B cell (primary cell): ENCODE data around the gene USP21. TPM values are rescaled to one million over a fixed set of nuclear protein-coding genes. Genes with fewer than 3 reads are reported as not detected.
A peak's percentile ranks its signal among the peaks of the same experiment; 100 is the strongest.

Source experiments
- ATAC-seq: fragments of 200-7000 bp; cut with Tn5 transposase; one replicate; pipeline ENCODE4 v1.10.0; 2021; ENCODE audit warnings: low read depth, mild to moderate bottlenecking, moderate number of reproducible peaks, moderate library complexity
- CTCF ChIA-PET: fragments of 350-600 bp; sonication (Branson Sonifier 250); formaldehyde crosslinking; loops from one replicate; lab custom pipeline; 2021; ENCODE audit warnings: antibody characterized with exemption, inconsistent platforms; lab: Charles Lee
- POLR2A ChIA-PET: fragments of 350-600 bp; sonication (Branson Sonifier 250); formaldehyde crosslinking; loops from one replicate; lab custom pipeline; 2021; ENCODE audit warnings: antibody characterized with exemption; lab: Charles Lee
- DNase-seq: peaks from one replicate; pipeline ENCODE4 v3.0.0; 2013
- H2AFZ ChIP-seq: 2 replicates; pipeline ENCODE4 v1.6.1; 2012; ENCODE audit warnings: mild to moderate bottlenecking, low read depth, low read length; ENCODE audit not compliant: insufficient read depth, poor library complexity, severe bottlenecking
- H3K27ac ChIP-seq, 2 donors: 1 replicate in 1 of 2; 2 replicates in 1 of 2; pipeline ENCODE4 v1.5.1; 2012 to 2013; ENCODE audit warnings: low read length in 2 of 2, mild to moderate bottlenecking in 2 of 2, moderate library complexity in 1 of 2
- H3K27me3 ChIP-seq, 4 experiments: fragments of 200-600 bp in 1 of 4; sonication (generic) in 1 of 4; replicated peaks in 1 of 4; 1 replicate in 2 of 4; 2 replicates in 2 of 4; pipeline versions ENCODE4 v1.6.1 to v1.7.0; 2013 to 2016; ENCODE audit warnings: low read length in 3 of 4, mild to moderate bottlenecking in 2 of 4, mixed read lengths in 1 of 4, moderate library complexity in 1 of 4; ENCODE audit not compliant: insufficient read depth in 4 of 4, control insufficient read depth in 3 of 4; ENCODE audit errors: control extremely low read depth in 1 of 4
- H3K36me3 ChIP-seq, 2 experiments: replicated peaks in 1 of 2; 1 replicate in 1 of 2; 2 replicates in 1 of 2; pipeline versions ENCODE4 v1.6.1 to v1.7.1; 2013; ENCODE audit warnings: low read length in 1 of 2; ENCODE audit not compliant: insufficient read depth in 2 of 2, control insufficient read depth in 1 of 2; ENCODE audit errors: control extremely low read depth in 1 of 2, extremely low read depth in 1 of 2
- H3K4me1 ChIP-seq, 2 donors: fragments of 200-600 bp in 1 of 2; sonication (generic) in 1 of 2; 1 replicate in 1 of 2; 2 replicates in 1 of 2; pipeline versions ENCODE4 v1.5.1 to v1.6.1; 2013 to 2017; ENCODE audit warnings: low read length in 2 of 2; ENCODE audit not compliant: control insufficient read depth in 2 of 2, insufficient read depth in 2 of 2
- H3K4me2 ChIP-seq: replicated peaks from 2 replicates; pipeline ENCODE3; 2012; ENCODE audit warnings: mild to moderate bottlenecking, low read depth, low read length; ENCODE audit not compliant: poor library complexity, severe bottlenecking
- H3K4me3 ChIP-seq, 5 experiments: fragments of 200-600 bp in 1 of 5; sonication (generic) in 1 of 5; 1 replicate in 3 of 5; 2 replicates in 2 of 5; pipeline versions ENCODE4 v1.5.1 to v1.7.0; 2011 to 2016; ENCODE audit warnings: low read length in 4 of 5, mild to moderate bottlenecking in 4 of 5, low read depth in 2 of 5, control low read depth in 1 of 5, moderate library complexity in 1 of 5; ENCODE audit not compliant: insufficient read depth in 1 of 5; ENCODE audit errors: control extremely low read depth in 1 of 5, extremely low read depth in 1 of 5
- H3K79me2 ChIP-seq: fragments of 200-600 bp; sonication (generic); one replicate; pipeline ENCODE4 v1.6.0; 2016; ENCODE audit warnings: low read length; ENCODE audit not compliant: control insufficient read depth, insufficient read depth
- H3K9ac ChIP-seq: fragments of 200-600 bp; sonication (generic); 2 replicates; pipeline ENCODE4 v1.6.1; 2017; ENCODE audit warnings: mild to moderate bottlenecking, low read length, moderate library complexity
- H3K9me3 ChIP-seq, 3 donors: one replicate each; pipeline versions ENCODE4 v1.6.1 to v1.7.1; 2013; ENCODE audit warnings: low read length in 2 of 3; ENCODE audit not compliant: control insufficient read depth in 2 of 3, insufficient read depth in 1 of 3; ENCODE audit errors: control extremely low read depth in 1 of 3
- H4K20me1 ChIP-seq: 2 replicates; pipeline ENCODE4 v1.6.0; 2012; ENCODE audit warnings: mild to moderate bottlenecking, low read length; ENCODE audit not compliant: insufficient read depth, control insufficient read depth, poor library complexity, severe bottlenecking
- H3K27ac Mint-ChIP-seq: one replicate; pipeline ENCODE4 v1.8.0; 2021; ENCODE audit warnings: mixed read lengths
- H3K27me3 Mint-ChIP-seq: one replicate; pipeline ENCODE4 v1.8.0; 2021; ENCODE audit warnings: mixed read lengths
- H3K4me1 Mint-ChIP-seq: one replicate; pipeline ENCODE4 v1.8.0; 2021; ENCODE audit warnings: mixed read lengths
- H3K4me3 Mint-ChIP-seq: one replicate; pipeline ENCODE4 v1.8.0; 2021; ENCODE audit warnings: mixed read lengths
- H3K9me3 Mint-ChIP-seq: one replicate; pipeline ENCODE4 v1.8.0; 2022; ENCODE audit warnings: mixed read lengths; ENCODE audit not compliant: insufficient read depth
- EZH2 ChIP-seq: IDR thresholded peaks from 2 replicates; pipeline ENCODE4 v1.6.1; 2012; ENCODE audit warnings: borderline replicate concordance, low read depth, mild to moderate bottlenecking, moderate library complexity, low read length; ENCODE audit not compliant: insufficient read depth, poor library complexity, severe bottlenecking
- WGBS: methylation state at CpG from one replicate; pipeline ENCODE4 v1.1.5; 2013; ENCODE audit warnings: missing lambda C conversion rate; ENCODE audit not compliant: insufficient coverage; 5-methylcytosine and 5-hydroxymethylcytosine counted together
- intact Hi-C: fragments of 100-400 bp; cut with micrococcal nuclease; formaldehyde crosslinking; loops from one replicate; pipeline ENCODE4 v1.10.0; 2022
- polyA plus RNA-seq: library from polyadenylated mRNA; depleted of rRNA; stranded (reverse); fragments of >200 nt; gene quantifications from 2 replicates; pipeline ENCODE4 v1.2.3, GENCODE V29; 2012
- total RNA-seq, 2 donors: library from RNA; stranded (reverse); fragments of 120-200 nt in 1 of 2; gene quantifications; 1 replicate in 1 of 2; 2 replicates in 1 of 2; pipeline versions ENCODE4 v1.2.3 to v1.2.4, GENCODE V29; 2013 to 2022
- TF ChIP-seq, protein P1 (sequence below): fragments of 200-600 bp; IDR thresholded peaks from one replicate; pipeline ENCODE4 v1.8.0; 2022; ENCODE audit warnings: antibody characterized with exemption, mild to moderate bottlenecking

USP21 gene
- total and polyA plus RNA-seq, 2 donors (not counting 1 experiment from before 2014, with no cell fraction given) = 53.3 to 81.6 TPM

DNA sequence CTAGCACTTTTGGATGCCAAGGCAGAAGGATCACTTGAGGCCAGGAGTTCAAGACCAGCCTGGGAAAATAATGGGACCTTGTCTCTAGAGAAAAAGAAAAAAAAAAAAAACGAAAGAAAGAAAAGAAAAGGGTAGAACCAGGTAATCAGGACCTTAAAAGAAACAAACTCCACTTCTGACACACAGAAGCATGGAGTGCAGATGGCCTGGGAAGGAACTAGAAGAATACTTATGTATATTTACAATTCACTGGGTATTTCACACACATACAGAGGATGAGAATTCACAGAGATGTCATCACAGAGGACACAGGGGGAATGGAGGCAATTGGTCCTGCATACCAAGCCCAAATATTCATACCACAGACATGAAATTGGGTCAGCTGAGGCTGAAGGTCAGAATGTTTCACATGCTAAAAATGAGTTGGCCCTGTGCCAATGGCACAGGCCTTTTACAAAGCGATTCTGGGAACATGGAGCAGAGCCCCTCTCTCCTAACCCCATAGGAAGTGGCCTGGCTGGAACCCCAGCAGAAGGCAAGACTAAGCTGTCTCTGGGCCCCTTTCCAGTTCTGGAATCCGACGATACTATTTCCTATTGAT lies 13.6 kb downstream of the USP21 start:
- POLR2A ChIA-PET = no interaction called here

DNA sequence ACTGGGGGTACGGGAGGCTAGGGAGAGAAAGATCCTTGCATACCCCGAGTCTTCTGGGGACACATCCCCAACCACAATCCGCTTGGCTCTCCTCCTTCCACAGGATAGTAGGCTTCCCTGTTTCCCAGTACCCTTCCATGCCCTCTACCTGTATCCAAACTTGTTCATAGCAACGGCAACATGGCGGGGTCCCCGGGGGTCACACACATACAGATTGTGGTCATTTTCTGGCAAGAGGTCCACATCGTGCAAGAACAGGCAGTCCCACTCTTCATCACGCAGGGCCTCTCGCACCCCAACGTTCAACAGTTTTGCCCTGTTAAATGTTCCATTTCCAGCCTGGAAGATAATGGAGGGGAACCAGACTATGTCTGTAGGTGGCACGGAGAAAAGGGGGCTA lies 14.4 kb downstream of the USP21 start:
- Histone ChIP-seq H3K9me3 (no peaks in the 10 kb centered on the region), H3K4me1 (peaks cover 25 to 32% of the 10 kb centered on the region in 2 donors), H3K36me3 (peaks cover 3 to 66% of the 10 kb centered on the region in 2 experiments), H3K27me3 (no peaks in the 10 kb centered on the region), H3K4me2 (no peak overlapping the region), H2AFZ (no peak overlapping the region), H3K27ac (no peak overlapping the region), H3K9ac (no peak overlapping the region), H3K79me2 (peaks cover 33% of the 10 kb centered on the region), H3K4me3 (no peak overlapping the region), H4K20me1 (peaks cover 14% of the 10 kb centered on the region)
- Mint-ChIP-seq H3K27ac (peak overlapping the region; percentile 10), H3K9me3 (no peaks in the 10 kb centered on the region), H3K27me3 (no peaks in the 10 kb centered on the region), H3K4me3 (no peak overlapping the region), H3K4me1 (peaks cover 46% of the 10 kb centered on the region)
- TF ChIP-seq EZH2 = no peak
- TF ChIP-seq, protein P1, sequence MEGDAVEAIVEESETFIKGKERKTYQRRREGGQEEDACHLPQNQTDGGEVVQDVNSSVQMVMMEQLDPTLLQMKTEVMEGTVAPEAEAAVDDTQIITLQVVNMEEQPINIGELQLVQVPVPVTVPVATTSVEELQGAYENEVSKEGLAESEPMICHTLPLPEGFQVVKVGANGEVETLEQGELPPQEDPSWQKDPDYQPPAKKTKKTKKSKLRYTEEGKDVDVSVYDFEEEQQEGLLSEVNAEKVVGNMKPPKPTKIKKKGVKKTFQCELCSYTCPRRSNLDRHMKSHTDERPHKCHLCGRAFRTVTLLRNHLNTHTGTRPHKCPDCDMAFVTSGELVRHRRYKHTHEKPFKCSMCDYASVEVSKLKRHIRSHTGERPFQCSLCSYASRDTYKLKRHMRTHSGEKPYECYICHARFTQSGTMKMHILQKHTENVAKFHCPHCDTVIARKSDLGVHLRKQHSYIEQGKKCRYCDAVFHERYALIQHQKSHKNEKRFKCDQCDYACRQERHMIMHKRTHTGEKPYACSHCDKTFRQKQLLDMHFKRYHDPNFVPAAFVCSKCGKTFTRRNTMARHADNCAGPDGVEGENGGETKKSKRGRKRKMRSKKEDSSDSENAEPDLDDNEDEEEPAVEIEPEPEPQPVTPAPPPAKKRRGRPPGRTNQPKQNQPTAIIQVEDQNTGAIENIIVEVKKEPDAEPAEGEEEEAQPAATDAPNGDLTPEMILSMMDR = no peak
- intact Hi-C loops = no loop called here
- ChIA-PET POLR2A (no interaction called here), CTCF (no interaction called here)
- DNase-seq = no peak
- ATAC-seq = no peak
- 97% methylated on average over 9 of the region's 11 CpGs for WGBS

More for the DNA sequence above, 13.6 kb downstream of the USP21 start:
- Mint-ChIP-seq H3K9me3 (no peaks in the 10 kb centered on the region), H3K4me1 (peaks cover 45% of the 10 kb centered on the region), H3K4me3 (no peak overlapping the region), H3K27me3 (no peaks in the 10 kb centered on the region), H3K27ac (no peak overlapping the region)
- Histone ChIP-seq H3K36me3 (peaks cover 3 to 66% of the 10 kb centered on the region in 2 experiments), H2AFZ (no peak overlapping the region), H3K9me3 (no peaks in the 10 kb centered on the region), H3K27me3 (no peaks in the 10 kb centered on the region), H3K27ac (no peak overlapping the region), H3K9ac (no peak overlapping the region), H3K4me1 (peaks cover 20 to 26% of the 10 kb centered on the region in 2 donors), H3K4me2 (no peak overlapping the region), H3K4me3 (no peak overlapping the region), H4K20me1 (peaks cover 14% of the 10 kb centered on the region), H3K79me2 (peaks cover 33% of the 10 kb centered on the region)
- CTCF ChIA-PET = no interaction called here
- intact Hi-C loops = no loop called here
- TF ChIP-seq, protein P1 = no peak
- no peak for TF ChIP-seq EZH2
- WGBS = 100% methylated on average over 1 of the region's 4 CpGs
- ATAC-seq = no peak
- no peak for DNase-seq
